ENCODE measurements around the gene ZNF154. TPM values are rescaled to one million over a fixed set of nuclear protein-coding genes. Genes with fewer than 3 reads are reported as not detected.

Gene ZNF154
- total RNA-seq, 4 donors from 2014 or later = 0.15 to 2.5 (median 0.94) TPM

- TF ChIP-seq, protein P1, sequence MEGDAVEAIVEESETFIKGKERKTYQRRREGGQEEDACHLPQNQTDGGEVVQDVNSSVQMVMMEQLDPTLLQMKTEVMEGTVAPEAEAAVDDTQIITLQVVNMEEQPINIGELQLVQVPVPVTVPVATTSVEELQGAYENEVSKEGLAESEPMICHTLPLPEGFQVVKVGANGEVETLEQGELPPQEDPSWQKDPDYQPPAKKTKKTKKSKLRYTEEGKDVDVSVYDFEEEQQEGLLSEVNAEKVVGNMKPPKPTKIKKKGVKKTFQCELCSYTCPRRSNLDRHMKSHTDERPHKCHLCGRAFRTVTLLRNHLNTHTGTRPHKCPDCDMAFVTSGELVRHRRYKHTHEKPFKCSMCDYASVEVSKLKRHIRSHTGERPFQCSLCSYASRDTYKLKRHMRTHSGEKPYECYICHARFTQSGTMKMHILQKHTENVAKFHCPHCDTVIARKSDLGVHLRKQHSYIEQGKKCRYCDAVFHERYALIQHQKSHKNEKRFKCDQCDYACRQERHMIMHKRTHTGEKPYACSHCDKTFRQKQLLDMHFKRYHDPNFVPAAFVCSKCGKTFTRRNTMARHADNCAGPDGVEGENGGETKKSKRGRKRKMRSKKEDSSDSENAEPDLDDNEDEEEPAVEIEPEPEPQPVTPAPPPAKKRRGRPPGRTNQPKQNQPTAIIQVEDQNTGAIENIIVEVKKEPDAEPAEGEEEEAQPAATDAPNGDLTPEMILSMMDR (IDR thresholded peaks at IDR 0.05) = no peak
- TF ChIP-seq POLR2A (IDR thresholded peaks at IDR 0.05) = no peak
- peaks cover 18 to 44% (median 30%) of the 10 kb centered on the region in 3 donors for H3K36me3 ChIP-seq
- WGBS, 2 donors = 11% methylated on average over 7 to 9 of the region's 19 CpGs
- peaks cover 11 to 47% (median 42%) of the 10 kb centered on the region in 3 donors for H3K9me3 ChIP-seq
- peaks cover 7 to 22% (median 9%) of the 10 kb centered on the region in 3 donors for H3K4me1 ChIP-seq
- H3K27ac ChIP-seq = peak overlapping the region; percentile 32 to 80 (median 70)
- peak overlapping the region; percentile 59 to 99 (median 94) for H3K4me3 ChIP-seq
- H3K27me3 ChIP-seq = peaks cover 0 to 15% (median 0%) of the 10 kb centered on the region in 4 donors
- intact Hi-C loops (cut with DNase I) = no loop called here
- DNase-seq = no peak
Observed at GRCh38 chr19:57682226-57682766, 26.7 kb downstream of the ZNF154 start.

GRCh38 chr19:57675881-57676280 is 33.1 kb downstream of the ZNF154 start:
- no peaks in the 10 kb centered on the region for H3K4me1 ChIP-seq
- DNase-seq = no peak
- WGBS, 2 donors = 63 to 70% methylated on average over 2 of the region's 2 CpGs
- TF ChIP-seq, protein P1 (IDR thresholded peaks at IDR 0.05) = no peak
- no peak for TF ChIP-seq POLR2A (IDR thresholded peaks at IDR 0.05)
- H3K27ac ChIP-seq = no peak overlapping the region
- no peaks in the 10 kb centered on the region for H3K36me3 ChIP-seq
- peaks cover 0 to 15% (median 0%) of the 10 kb centered on the region in 4 donors for H3K27me3 ChIP-seq
- peaks cover 0 to 5% (median 0%) of the 10 kb centered on the region in 3 donors for H3K9me3 ChIP-seq
- intact Hi-C loops (cut with DNase I) = no loop called here
- H3K4me3 ChIP-seq = no peak overlapping the region

DNA sequence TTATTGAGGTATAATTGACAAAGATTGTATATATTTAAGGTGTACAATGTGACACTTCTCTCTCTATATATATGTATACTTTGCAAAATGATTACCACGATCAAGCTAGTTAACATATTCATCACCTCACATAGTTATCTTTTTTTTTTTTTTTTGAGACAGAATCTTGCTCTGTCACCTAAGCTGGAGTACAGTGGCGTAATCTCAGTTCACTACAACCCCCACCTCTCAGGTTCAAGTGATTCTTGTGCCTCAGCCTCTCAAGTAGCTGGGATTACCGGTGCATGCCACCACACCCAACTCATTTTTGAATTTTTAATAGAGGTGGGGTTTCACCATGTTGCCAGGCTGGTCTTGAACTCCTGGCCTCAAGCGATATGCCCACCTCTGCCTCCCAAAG is 36.5 kb downstream of the ZNF154 start:
- Histone ChIP-seq H3K36me3 (no peaks in the 10 kb centered on the region), H3K4me3 (no peak overlapping the region), H3K27ac (no peak overlapping the region), H3K4me1 (no peaks in the 10 kb centered on the region), H3K9me3 (peaks cover 0 to 5% (median 0%) of the 10 kb centered on the region in 3 donors), H3K27me3 (peaks cover 0 to under 1% (median 0%) of the 10 kb centered on the region in 4 donors)
- no peak for DNase-seq
- no peak for TF ChIP-seq POLR2A (IDR thresholded peaks at IDR 0.05)
- TF ChIP-seq, protein P1 (IDR thresholded peaks at IDR 0.05) = no peak
- intact Hi-C loops (cut with DNase I) = no loop called here
- 73 to 75% methylated on average over 4 of the region's 4 CpGs for WGBS, 2 donors

GRCh38 chr19:57671124-57671895 is 37.7 kb downstream of the ZNF154 start:
- WGBS, 2 donors = 55 to 61% methylated on average over 7 of the region's 7 CpGs
- Histone ChIP-seq H3K27ac (no peak overlapping the region), H3K27me3 (peaks cover 0 to 6% (median 0%) of the 10 kb centered on the region in 4 donors), H3K4me3 (no peak overlapping the region), H3K4me1 (no peaks in the 10 kb centered on the region), H3K9me3 (peaks cover 0 to 5% (median 0%) of the 10 kb centered on the region in 3 donors), H3K36me3 (no peaks in the 10 kb centered on the region)
- no peak for DNase-seq
- intact Hi-C loops (cut with DNase I) = no loop called here
- TF ChIP-seq POLR2A (IDR thresholded peaks at IDR 0.05) = no peak
- TF ChIP-seq, protein P1 (IDR thresholded peaks at IDR 0.05) = no peak

DNA sequence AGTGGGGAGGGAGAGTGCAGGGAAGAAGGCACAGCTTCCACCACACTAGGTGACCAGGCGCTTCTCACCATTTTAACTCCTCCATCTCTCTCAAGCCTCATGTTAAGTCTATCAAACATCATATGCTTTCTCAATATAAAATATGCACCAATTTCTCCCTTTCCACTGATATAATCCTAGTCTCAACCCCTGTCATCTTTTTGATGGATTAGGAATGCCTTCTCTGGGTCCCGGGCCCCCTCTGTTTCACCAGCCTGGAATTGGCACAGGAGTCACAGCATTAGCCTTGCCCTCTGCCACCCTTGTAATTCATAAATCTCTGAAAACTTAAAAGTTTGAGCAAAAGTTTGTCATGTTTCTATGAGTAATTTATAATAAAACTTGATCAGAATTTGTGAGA is 40.4 kb downstream of the ZNF154 start, which contains the start of gene ZSCAN4:
TSS of gene ZSCAN4 (plus strand) at position 301 of the 400 bp plus-strand sequence. CDS start 7,211 bp downstream, outside the sequence.
- H3K27me3 ChIP-seq = peaks cover 0 to 18% (median 0%) of the 10 kb centered on the region in 4 donors
- TF ChIP-seq POLR2A (IDR thresholded peaks at IDR 0.05) = no peak
- TF ChIP-seq, protein P1 (IDR thresholded peaks at IDR 0.05) = no peak
- H3K36me3 ChIP-seq = no peaks in the 10 kb centered on the region
- intact Hi-C loops (cut with DNase I) = no loop called here
- DNase-seq = no peak
- H3K27ac ChIP-seq = no peak within 1 kb of the TSS
- 84 to 97% methylated on average over 2 of the region's 2 CpGs for WGBS, 2 donors
- no peak within 1 kb of the TSS for H3K4me3 ChIP-seq
- H3K9me3 ChIP-seq = no peaks in the 10 kb centered on the region
- peaks cover 0 to 22% (median 7%) of the 10 kb centered on the region in 3 donors for H3K4me1 ChIP-seq

All from esophagus squamous epithelium (tissue), 5 donors.